ENCODE data around the gene GOLPH3. TPM values are rescaled to one million over a fixed set of nuclear protein-coding genes. Genes with fewer than 3 reads are reported as not detected.
"Not testable (repeated sequence)": the region's sequence is repeated elsewhere in the genome, so short reads cannot be mapped to it uniquely, and the experiment has no call there.

The GOLPH3 gene
- total RNA-seq, 2 experiments from 2014 or later, result 74.7 to 81.4 TPM

DNA sequence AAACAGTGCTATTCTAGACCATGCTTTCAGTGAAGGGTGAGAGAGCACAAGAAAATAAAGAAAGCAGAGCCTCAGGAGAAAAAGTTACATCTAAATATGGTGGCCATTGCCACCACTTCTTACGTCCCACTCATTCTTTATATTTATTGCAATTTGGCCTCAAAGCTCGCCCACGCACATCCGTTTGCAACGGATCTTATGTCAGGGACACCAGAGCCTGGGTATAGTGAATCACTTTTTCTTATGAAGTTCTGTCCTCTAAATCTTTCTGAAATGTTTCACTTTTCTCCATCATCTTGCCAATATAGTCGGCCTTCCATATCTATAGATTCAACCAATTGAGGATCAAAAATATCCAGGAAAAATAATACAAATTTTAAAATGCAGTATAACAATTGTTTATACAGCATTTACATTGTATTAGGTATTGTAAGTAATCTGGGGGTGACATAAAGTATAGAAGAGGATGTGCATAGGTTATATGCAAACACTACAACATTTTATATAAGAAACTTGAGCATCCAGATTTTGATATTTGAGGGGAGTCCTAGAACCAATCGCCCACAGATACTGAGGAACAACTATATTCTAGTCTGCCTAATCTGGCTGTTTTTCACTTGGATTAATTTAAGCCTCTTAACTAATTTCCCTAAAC lies 35.2 kb downstream of the GOLPH3 start:
- H3K4me3 Mint-ChIP-seq, result no peak overlapping the region
- peak; percentile 72 for DNase-seq
- ATAC-seq, result peak; percentile 70
- peak overlapping the region; percentile 67 for H3K27ac Mint-ChIP-seq
- H3K27me3 Mint-ChIP-seq, result no peaks in the 10 kb centered on the region
- peaks cover 43% of the 10 kb centered on the region for H3K36me3 Mint-ChIP-seq
- CTCF ChIA-PET, result no interaction called here
- H3K9me3 Mint-ChIP-seq (ENCODE audit: low read depth), result no peaks in the 10 kb centered on the region
- H3K4me1 Mint-ChIP-seq, result peaks cover 18% of the 10 kb centered on the region

DNA sequence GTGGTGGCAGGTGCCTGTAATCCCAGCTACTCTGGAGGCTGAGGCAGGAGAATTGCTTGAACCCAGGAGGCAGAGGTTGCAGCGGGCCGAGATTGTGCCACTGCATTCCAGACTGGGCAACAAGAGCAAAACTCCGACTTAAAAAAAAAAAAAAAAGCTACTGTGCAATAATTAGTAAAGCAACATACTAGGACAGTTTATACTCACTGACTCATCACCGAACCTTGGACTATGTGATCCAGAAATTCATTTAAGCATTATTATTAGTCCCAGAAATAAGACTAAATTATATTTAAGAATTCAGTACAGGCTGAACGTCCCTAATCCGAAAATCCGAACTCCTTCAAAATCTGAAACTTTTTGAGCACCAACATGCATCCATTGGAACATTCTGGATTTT lies 37.8 kb downstream of the GOLPH3 start:
- ATAC-seq (no peak), DNase-seq (no peak)
- Mint-ChIP-seq H3K4me3 (no peak overlapping the region), H3K27ac (no peak overlapping the region), H3K9me3 (ENCODE audit: low read depth) (no peaks in the 10 kb centered on the region), H3K4me1 (peaks cover 24% of the 10 kb centered on the region), H3K27me3 (no peaks in the 10 kb centered on the region), H3K36me3 (peaks cover 47% of the 10 kb centered on the region)
- CTCF ChIA-PET, result no interaction called here

DNA sequence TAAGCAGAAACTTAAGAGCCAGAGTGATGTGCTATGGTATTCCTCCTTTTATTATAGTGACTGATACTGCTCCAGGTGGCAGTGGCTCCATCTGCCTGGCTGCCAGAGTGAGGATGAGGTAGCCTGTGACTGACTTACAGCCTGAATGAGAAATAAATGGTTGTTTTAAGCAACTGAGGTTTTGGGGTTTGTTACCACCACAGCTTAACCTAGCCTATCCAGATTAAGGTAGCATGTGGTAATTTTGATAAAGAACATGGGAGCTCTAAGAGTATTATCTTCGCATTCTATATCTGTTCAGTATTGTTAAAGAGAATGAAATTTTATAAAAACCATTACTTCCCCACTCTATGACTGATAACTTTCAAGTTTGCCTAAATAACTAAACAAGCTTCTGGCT lies 39.0 kb downstream of the GOLPH3 start:
- Mint-ChIP-seq H3K9me3 (ENCODE audit: low read depth) (no peaks in the 10 kb centered on the region), H3K27ac (no peak overlapping the region), H3K36me3 (peaks cover 46% of the 10 kb centered on the region), H3K4me3 (no peak overlapping the region), H3K4me1 (peaks cover 26% of the 10 kb centered on the region), H3K27me3 (no peaks in the 10 kb centered on the region)
- DNase-seq, result no peak
- CTCF ChIA-PET, result no interaction called here
- ATAC-seq, result no peak

DNA sequence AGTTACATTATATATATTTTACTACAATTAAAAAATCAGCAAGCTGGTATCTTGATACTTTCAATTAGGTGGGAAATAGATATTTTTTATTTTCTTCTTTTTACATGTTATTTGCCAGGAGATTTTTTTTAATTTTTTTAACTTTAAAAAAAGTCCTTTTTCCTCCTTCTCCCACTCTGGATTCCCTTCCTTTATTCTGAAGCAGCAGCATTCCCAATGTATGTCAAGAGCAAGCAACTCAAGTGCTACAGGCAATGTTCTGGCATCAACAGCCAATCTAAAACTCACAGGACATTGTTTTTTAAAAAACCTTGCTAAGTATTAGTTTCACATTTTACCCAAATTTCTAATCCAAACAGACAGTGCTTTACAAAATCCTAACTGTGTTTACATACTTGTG lies 41.4 kb downstream of the GOLPH3 start:
- H3K9me3 Mint-ChIP-seq (ENCODE audit: low read depth), result no peaks in the 10 kb centered on the region
- ATAC-seq (no peak), DNase-seq (no peak)
- H3K36me3 Mint-ChIP-seq, result peaks cover 43% of the 10 kb centered on the region
- no peak overlapping the region for H3K27ac Mint-ChIP-seq
- CTCF ChIA-PET, result interaction anchor here (0.6 kb wide), 1 partner anchor 358 kb away, joined by 3 read pairs; no protein-coding TSS in a partner anchor
- no peaks in the 10 kb centered on the region for H3K27me3 Mint-ChIP-seq
- H3K4me1 Mint-ChIP-seq, result peaks cover 22% of the 10 kb centered on the region
- no peak overlapping the region for H3K4me3 Mint-ChIP-seq

DNA sequence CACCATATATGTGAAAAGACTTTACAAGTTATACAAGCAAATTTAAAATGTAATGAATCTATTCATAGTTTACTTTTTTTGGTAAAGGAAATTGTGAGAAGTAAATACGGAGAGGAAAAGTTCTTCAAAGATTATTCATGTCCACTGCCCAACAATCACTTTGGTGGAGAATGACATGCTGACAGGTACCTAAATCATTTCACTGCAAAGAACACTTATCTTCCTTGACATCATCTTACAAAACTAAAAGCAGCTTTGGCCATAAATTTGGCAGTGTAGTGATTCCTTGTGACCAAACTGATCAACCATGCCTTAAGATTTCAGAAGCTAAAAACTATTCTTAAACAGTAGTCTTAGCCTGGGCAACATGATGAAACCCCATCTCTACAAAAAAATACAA lies 42.5 kb downstream of the GOLPH3 start:
- Mint-ChIP-seq H3K4me1 (peaks cover 22% of the 10 kb centered on the region), H3K27me3 (no peaks in the 10 kb centered on the region), H3K9me3 (ENCODE audit: low read depth) (no peaks in the 10 kb centered on the region), H3K4me3 (no peak overlapping the region), H3K27ac (no peak overlapping the region), H3K36me3 (peaks cover 47% of the 10 kb centered on the region)
- CTCF ChIA-PET, result no interaction called here
- DNase-seq (no peak), ATAC-seq (no peak)

DNA sequence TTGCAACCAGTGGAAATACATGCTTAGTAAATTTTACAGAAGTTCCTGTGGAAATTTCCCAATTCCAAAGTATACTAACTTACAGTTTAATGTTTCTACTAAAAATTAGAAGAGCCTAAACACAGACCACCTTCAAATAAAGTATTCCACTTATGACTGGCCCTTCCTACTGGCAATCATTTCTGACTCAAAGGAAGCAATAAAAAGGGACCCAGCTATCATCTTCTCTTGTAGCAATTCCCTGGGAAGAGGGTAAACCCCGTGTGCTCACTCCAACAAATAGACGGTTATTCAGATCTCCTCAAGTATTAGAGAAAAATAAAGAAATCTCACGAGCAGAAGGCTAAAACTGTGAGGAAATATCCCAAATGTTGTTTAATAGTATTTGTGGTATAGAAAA lies 43.3 kb downstream of the GOLPH3 start:
- no peak for ATAC-seq
- no peak for DNase-seq
- Mint-ChIP-seq H3K27me3 (no peaks in the 10 kb centered on the region), H3K4me1 (peaks cover 22% of the 10 kb centered on the region), H3K9me3 (ENCODE audit: low read depth) (no peaks in the 10 kb centered on the region), H3K27ac (no peak overlapping the region), H3K36me3 (peaks cover 53% of the 10 kb centered on the region), H3K4me3 (no peak overlapping the region)
- CTCF ChIA-PET, result no interaction called here

DNA sequence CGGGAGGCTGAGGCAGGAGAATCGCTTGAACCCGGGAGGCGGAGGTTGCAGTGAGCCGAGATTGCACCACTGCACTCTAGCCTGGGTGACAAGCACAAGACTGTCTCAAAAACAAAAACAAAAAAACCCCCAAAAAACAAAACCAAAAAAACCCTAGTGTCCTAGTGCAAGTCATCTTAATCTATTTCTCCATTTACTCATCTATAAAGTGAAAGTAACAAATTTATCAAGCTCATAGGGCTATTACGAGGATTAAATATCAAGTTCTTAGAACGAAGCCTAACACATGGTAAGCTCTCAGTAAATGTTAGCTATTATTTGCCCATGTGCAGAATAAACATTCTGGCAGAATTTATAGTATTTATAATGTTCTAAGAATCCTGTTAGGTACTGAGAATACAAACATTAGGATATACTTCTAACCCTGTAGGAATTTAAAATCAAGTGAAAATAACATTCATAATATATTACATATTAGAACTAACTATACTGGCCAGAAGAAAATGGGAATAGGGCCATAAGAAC lies 45.0 kb downstream of the GOLPH3 start:
- Mint-ChIP-seq H3K4me1 (peaks cover 18% of the 10 kb centered on the region), H3K27ac (peak overlapping the region; percentile 21), H3K36me3 (peaks cover 50% of the 10 kb centered on the region), H3K9me3 (ENCODE audit: low read depth) (no peaks in the 10 kb centered on the region), H3K27me3 (no peaks in the 10 kb centered on the region), H3K4me3 (no peak overlapping the region)
- CTCF ChIA-PET, result no interaction called here
- ATAC-seq, result peak; percentile 42
- no peak for DNase-seq

DNA sequence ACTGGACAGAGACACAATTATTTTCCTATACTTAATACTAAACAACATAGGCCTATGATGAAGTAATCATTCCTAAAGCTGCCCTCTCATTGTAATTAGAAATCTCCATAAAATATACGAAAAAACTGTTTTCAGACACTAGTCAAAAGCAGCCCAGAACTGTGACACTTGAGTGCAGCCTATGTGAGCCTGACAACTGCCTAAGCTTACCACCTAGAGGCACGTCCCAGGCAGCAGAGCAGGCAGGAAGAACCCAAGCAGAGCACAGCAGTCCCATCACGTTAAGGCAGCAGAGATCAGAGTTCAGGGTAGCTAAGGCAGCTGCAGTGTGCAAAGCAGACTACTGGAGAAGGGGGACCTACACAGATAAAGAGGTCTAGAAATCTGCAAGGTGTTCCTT lies 46.4 kb downstream of the GOLPH3 start:
- H3K27me3 Mint-ChIP-seq, result no peaks in the 10 kb centered on the region
- peaks cover 50% of the 10 kb centered on the region for H3K36me3 Mint-ChIP-seq
- H3K9me3 Mint-ChIP-seq (ENCODE audit: low read depth), result no peaks in the 10 kb centered on the region
- peaks cover 15% of the 10 kb centered on the region for H3K4me1 Mint-ChIP-seq
- no peak overlapping the region for H3K4me3 Mint-ChIP-seq
- no peak overlapping the region for H3K27ac Mint-ChIP-seq
- ATAC-seq (no peak), DNase-seq (no peak)
- CTCF ChIA-PET, result no interaction called here

DNA sequence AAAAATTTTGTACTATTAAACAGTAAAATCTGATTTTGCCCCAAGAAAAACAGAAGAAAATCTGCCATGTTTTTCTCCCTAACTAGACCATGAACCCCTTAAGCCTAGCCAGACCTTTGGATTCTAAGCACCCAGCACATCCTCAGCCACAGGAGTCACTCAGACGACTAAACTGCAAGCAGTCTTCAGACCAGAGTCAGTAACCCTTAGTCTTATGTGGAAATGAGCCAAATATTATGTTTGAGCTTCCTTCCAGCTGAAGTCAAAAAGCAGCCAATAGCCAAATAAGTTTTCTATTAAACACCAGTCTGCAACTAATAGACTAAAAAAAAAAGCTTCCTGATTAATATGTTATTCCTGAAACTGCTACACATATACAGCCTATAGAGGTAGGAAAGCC lies 47.4 kb downstream of the GOLPH3 start:
- Mint-ChIP-seq H3K9me3 (ENCODE audit: low read depth) (no peaks in the 10 kb centered on the region), H3K4me3 (no peak overlapping the region), H3K27ac (no peak overlapping the region), H3K4me1 (peaks cover 16% of the 10 kb centered on the region), H3K36me3 (peaks cover 52% of the 10 kb centered on the region), H3K27me3 (no peaks in the 10 kb centered on the region)
- DNase-seq (no peak), ATAC-seq (no peak)
- CTCF ChIA-PET, result no interaction called here

DNA sequence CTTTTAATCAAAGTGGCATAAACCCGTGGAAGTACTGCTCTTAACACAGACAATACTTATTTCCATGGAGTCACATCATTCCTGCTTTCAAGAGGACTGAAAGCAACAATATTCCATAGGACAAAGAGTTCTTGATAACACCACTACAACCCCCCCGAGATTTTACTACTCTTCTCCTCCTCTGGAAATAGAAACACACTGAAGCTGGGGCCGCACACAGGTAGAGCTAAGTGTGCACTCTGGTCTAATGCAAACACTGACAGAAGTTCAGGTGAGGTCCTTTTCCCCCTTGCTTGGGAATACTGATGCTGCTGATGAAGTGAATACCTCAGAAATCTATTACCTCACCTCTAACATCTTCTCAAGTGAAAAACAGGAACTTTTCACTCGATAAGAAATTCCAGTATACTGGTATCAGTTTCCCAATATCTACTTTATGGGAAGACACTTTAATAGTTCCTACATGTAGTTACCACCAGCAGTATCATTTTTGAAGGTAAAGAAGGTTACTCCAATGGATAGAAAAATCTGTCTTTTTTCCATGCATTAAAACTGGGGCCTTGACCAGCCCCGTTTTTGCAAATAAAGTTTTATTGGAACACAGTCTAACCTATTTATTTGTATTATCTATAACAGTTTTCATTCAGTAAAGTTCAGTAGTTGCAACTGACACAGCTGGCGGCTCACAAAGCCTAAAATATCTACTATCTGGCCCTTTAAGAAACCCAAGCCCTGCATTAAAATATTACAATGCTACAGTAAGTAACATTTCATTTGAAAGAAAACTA lies 50.0 kb downstream of the GOLPH3 start:
- H3K27ac Mint-ChIP-seq, result no peak overlapping the region
- no peaks in the 10 kb centered on the region for H3K27me3 Mint-ChIP-seq
- peaks cover 54% of the 10 kb centered on the region for H3K36me3 Mint-ChIP-seq
- CTCF ChIA-PET, result interaction anchor here (0.6 kb wide), 1 partner anchor 29 kb away, joined by 3 read pairs; no protein-coding TSS in a partner anchor
- ATAC-seq, result no peak
- DNase-seq, result no peak
- H3K4me1 Mint-ChIP-seq, result peaks cover 9% of the 10 kb centered on the region
- no peaks in the 10 kb centered on the region for H3K9me3 Mint-ChIP-seq (ENCODE audit: low read depth)
- no peak overlapping the region for H3K4me3 Mint-ChIP-seq

DNA sequence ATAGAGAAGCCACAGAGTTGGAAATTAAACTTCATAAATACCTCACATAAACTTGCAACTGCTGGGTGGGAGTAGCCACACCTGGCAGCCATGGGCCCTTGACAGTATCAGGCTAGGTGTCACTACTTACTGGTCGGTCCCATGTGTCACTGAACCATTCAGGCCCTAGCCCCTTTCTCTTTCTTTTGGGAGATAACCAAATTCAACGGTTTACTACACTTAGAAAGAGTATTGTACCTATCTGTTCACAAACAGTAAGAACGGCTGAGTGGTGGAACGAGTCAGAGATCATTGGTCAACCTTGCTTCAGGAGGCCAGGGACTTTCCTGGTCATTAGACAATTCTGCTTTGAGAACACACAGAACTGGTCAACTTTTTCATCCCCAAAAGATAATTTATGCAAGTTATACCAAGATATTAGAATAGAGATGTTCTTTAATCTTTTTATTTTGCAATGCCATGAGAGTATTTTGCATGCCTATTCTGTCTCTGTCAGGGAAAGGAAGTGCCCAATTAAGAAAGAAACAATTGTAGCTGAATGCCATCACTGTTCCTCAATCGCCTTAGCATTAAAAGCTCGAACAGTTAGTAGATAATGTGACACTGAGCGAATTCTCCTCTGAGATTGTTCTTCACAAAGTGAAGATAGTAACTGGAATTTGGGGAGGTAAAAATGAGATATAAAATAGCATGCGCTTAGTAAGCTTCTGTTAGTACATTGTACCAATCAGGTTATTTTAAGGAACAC lies 50.9 kb downstream of the GOLPH3 start:
- no peak overlapping the region for H3K4me3 Mint-ChIP-seq
- peaks cover 3% of the 10 kb centered on the region for H3K4me1 Mint-ChIP-seq
- CTCF ChIA-PET, result no interaction called here
- H3K27ac Mint-ChIP-seq, result no peak overlapping the region
- DNase-seq, result no peak
- H3K9me3 Mint-ChIP-seq (ENCODE audit: low read depth), result no peaks in the 10 kb centered on the region
- H3K27me3 Mint-ChIP-seq, result no peaks in the 10 kb centered on the region
- no peak for ATAC-seq
- H3K36me3 Mint-ChIP-seq, result peaks cover 50% of the 10 kb centered on the region

DNA sequence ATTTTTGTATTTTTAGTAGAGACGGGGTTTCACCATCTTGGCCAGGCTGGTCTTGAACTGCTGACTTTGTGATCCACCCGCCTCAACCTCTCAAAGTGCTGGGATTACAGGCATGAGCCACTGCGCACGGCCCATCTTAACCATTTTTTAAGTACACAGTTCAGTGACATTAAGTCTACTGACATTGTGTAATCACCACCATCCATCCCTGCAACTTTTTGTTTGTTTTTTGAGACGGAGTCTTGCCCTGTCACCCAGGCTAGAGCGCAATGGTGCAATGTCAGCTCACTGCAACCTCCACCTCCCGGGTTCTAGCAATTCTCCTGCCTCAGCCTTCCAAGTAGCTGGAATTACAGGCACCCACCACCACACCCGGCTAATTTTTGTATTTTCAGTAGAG lies 55.2 kb downstream of the GOLPH3 start:
- H3K4me3 Mint-ChIP-seq; CTCF ChIA-PET; ATAC-seq; H3K27me3 Mint-ChIP-seq; H3K9me3 Mint-ChIP-seq (ENCODE audit: low read depth); DNase-seq: not testable (repeated sequence)
- peaks cover 46% of the 10 kb centered on the region for H3K36me3 Mint-ChIP-seq
- H3K27ac Mint-ChIP-seq, result peak overlapping the region; percentile 42
- peaks cover 13% of the 10 kb centered on the region for H3K4me1 Mint-ChIP-seq

DNA sequence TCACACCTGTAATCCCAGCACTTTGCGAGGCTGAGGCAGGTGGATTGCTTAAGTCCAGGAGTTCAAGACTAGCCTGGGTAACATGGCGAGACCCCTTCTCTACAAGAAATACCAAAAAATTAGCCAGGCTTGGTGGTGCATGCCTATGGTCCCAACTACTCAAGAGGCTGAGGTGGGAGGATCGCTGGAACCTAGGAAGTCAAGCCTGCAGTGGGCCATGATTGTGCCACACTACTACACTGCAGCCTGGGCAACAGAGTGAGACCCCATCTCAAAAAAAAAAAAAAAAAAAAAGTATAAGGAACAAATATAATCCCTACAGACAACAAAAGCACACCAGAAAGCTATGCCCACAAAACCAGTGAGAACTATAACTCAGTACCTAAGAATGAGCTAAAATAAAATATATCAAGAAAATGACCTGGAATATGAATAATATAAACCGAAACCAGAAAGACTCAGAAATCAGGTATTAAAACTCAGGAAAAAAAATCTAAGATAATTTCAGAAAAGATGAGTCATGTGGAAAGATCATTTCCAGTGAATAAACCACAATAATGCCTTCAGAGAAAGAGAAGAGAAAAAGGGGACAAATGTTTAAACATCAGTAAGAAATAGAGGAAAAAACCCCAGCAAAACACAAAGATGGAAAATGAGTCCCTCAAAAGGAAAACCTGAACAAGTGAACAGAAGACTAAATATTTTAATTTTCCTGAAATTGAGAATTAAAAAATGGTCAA lies 57.4 kb downstream of the GOLPH3 start:
- peak overlapping the region; percentile 24 for H3K27ac Mint-ChIP-seq
- DNase-seq (no peak), ATAC-seq (no peak)
- CTCF ChIA-PET, result interaction anchor here (0.7 to 1.4 kb wide), 2 partner anchors 9 to 536 kb away, joined by 3 to 4 read pairs; no protein-coding TSS in a partner anchor
- H3K36me3 Mint-ChIP-seq, result peaks cover 49% of the 10 kb centered on the region
- no peak overlapping the region for H3K4me3 Mint-ChIP-seq
- H3K4me1 Mint-ChIP-seq, result peaks cover 12% of the 10 kb centered on the region
- H3K27me3 Mint-ChIP-seq, result no peaks in the 10 kb centered on the region
- no peaks in the 10 kb centered on the region for H3K9me3 Mint-ChIP-seq (ENCODE audit: low read depth)

Measured in activated CD8-positive, alpha-beta memory T cell treated with anti-CD3 and anti-CD28 coated beads, Interleukin-2, amount 10 ng/mL, durations not matched to agents 7 days and 5 days (primary cell).